Measurements from ENCODE around the gene SEMA5A. TPM values are rescaled to one million over a fixed set of nuclear protein-coding genes. Genes with fewer than 3 reads are reported as not detected.

Gene SEMA5A
- total and polyA plus RNA-seq, 2 of the 8 experiments (the other 6 are each of a cell fraction or from before 2014, with no cell fraction given): 5.3 to 8.9 TPM

DNA sequence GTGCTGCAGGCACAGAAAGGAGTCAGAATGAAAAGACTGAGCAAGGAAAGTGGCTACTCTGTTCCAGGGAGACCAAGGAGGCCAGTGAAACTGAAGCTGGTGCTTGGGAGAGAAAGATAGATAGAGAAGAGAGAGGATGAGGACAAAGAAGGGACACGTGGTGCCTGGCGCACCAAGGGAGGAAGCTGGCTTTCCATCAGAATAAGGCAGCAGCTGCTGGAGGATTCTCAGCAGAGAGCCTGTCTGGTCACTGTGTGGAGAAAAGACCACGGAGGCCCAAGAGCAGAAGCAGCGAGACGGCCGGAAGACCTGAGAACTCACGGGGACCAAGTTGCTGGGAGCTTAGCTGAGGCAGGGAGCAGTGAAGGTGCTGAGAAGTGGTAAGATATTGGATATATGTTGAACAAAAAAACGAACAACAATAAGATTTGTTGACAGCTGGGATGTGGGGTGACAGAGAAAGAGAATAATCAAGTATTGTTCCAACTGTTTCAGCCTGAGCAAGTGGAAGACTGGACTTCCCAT is 116.1 kb downstream of the SEMA5A start:
- Histone ChIP-seq H2BK120ac (replicated peaks; ENCODE audit: low read depth, low read length) (no peak overlapping the region), H2AFZ (ENCODE audit: low read length) (no peak overlapping the region), H3K4me2 (ENCODE audit: insufficient read depth in 1 of 2, low read depth in 2 of 2, low read length in 2 of 2) (no peak overlapping the region), H2AK5ac (ENCODE audit: low read depth, low read length) (no peak overlapping the region), H2BK12ac (ENCODE audit: low read depth, low read length) (no peak overlapping the region), H3K9ac (replicated peaks in 1 of 4; ENCODE audit: extremely low read depth in 1 of 4, low read depth in 3 of 4, low read length in 3 of 4) (no peak overlapping the region), H3K23ac (ENCODE audit: insufficient read length) (no peak overlapping the region), H4K20me1 (replicated peaks in 1 of 2; ENCODE audit: control insufficient read depth in 1 of 2, insufficient read depth in 2 of 2, low read length in 2 of 2) (no peaks in the 10 kb centered on the region), H4K5ac (ENCODE audit: insufficient read length, low read depth, low read length) (no peak overlapping the region), H3K4ac (replicated peaks; ENCODE audit: insufficient read length, low read depth, low read length) (no peak overlapping the region), H3K79me1 (ENCODE audit: low read depth, low read length) (no peaks in the 10 kb centered on the region), H4K91ac (replicated peaks; ENCODE audit: insufficient read length, low read length) (peak overlapping the region; percentile 77), H3K4me3 (ENCODE audit: extremely low read depth in 1 of 4, insufficient read depth in 2 of 4, low read depth in 3 of 4, low read length in 4 of 4) (no peak overlapping the region), H3K79me2 (ENCODE audit: control insufficient read depth in 1 of 2, insufficient read depth in 2 of 2, low read length in 2 of 2) (no peaks in the 10 kb centered on the region), H2BK15ac (ENCODE audit: low read length) (no peak overlapping the region), H2BK5ac (ENCODE audit: low read depth, low read length) (no peak overlapping the region), H3K56ac (replicated peaks; ENCODE audit: insufficient read length, low read depth, low read length) (no peak overlapping the region), H3K27ac (ENCODE audit: low read depth, low read length) (no peak overlapping the region), H3K14ac (ENCODE audit: insufficient read length) (no peak overlapping the region), H3K27me3 (replicated peaks in 1 of 4; ENCODE audit: control insufficient read depth in 3 of 4, extremely low read depth in 1 of 4, insufficient read depth in 3 of 4, low read length in 3 of 4) (no peaks in the 10 kb centered on the region), H3K9me3 (ENCODE audit: insufficient read depth in 2 of 2, low read depth in 1 of 2, low read length in 1 of 2) (no peaks in the 10 kb centered on the region), H3K36me3 (ENCODE audit: control insufficient read depth in 2 of 4, insufficient read depth in 4 of 4, low read length in 3 of 4) (no peaks in the 10 kb centered on the region), H3K23me2 (ENCODE audit: low read depth, low read length) (no peaks in the 10 kb centered on the region), H4K8ac (ENCODE audit: extremely low read depth, insufficient read depth, low read length) (no peak overlapping the region), H2BK20ac (ENCODE audit: low read length) (no peak overlapping the region), H3K4me1 (replicated peaks in 1 of 4; ENCODE audit: control insufficient read depth in 3 of 4, insufficient read depth in 4 of 4, low read length in 3 of 4) (peaks cover 0 to 7% (median 3%) of the 10 kb centered on the region in 4 experiments; a peak in 5 of 7 replicates), H3K18ac (ENCODE audit: extremely low read depth, low read length) (no peak overlapping the region)
- ChIA-PET CTCF (ENCODE audit: partially characterized antibody) (interaction anchor here (0.6 to 1.2 kb wide), 3 partner anchors 15 to 164 kb away, joined by 3 read pairs; no protein-coding TSS in a partner anchor), POLR2A (ENCODE audit: partially characterized antibody) (no interaction called here)
- WGBS, 2 experiments (ENCODE audit: extremely low coverage in 1 of 2, insufficient coverage in 1 of 2, insufficient read length in 1 of 2, insufficient replicate concordance in 2 of 2, low coverage in 1 of 2, low lambda C conversion rate in 2 of 2, missing lambda C conversion rate in 1 of 2): 88% methylated on average over 8 of the region's 8 CpGs; no CpG with 5 or more reads in 1 of the 2 experiments
- no peak for DNase-seq (ENCODE audit: low read depth in 1 of 2, low spot score in 2 of 2)
- no peak for FAIRE-seq
- TF ChIP-seq SIX5 (IDR thresholded peaks at IDR 0.05; ENCODE audit: low read depth, low read length) (no peak), RBBP5 (IDR thresholded peaks at IDR 0.05; ENCODE audit: borderline replicate concordance, low read depth, low read length) (no peak), TBP (IDR thresholded peaks at IDR 0.05; ENCODE audit: low read depth, low read length) (no peak), BRCA1 (IDR thresholded peaks at IDR 0.05; ENCODE audit: low read depth, low read length) (no peak), CBX5 (IDR thresholded peaks at IDR 0.05; ENCODE audit: low read depth, low read length) (no peak), CEBPB (IDR thresholded peaks at IDR 0.05; ENCODE audit: low read depth, low read length) (no peak), CBX8 (IDR thresholded peaks at IDR 0.05; ENCODE audit: borderline replicate concordance, low read depth, low read length) (no peak), NANOG (IDR thresholded peaks at IDR 0.05; ENCODE audit: insufficient read depth, low read depth, low read length, poor library complexity, severe bottlenecking) (no peak), JUN (IDR thresholded peaks at IDR 0.05; ENCODE audit: low read depth, low read length) (no peak), RXRA (IDR thresholded peaks at IDR 0.05; ENCODE audit: insufficient read depth, low read depth, low read length) (no peak), RFX5 (IDR thresholded peaks at IDR 0.05; ENCODE audit: borderline replicate concordance, low read depth, low read length) (no peak), POU5F1 (IDR thresholded peaks at IDR 0.05; ENCODE audit: low read depth, low read length) (no peak), TAF7 (optimal IDR thresholded peaks at IDR 0.05; ENCODE audit: borderline replicate concordance, low read depth, low read length) (no peak)
- TF ChIP-seq, protein P1, sequence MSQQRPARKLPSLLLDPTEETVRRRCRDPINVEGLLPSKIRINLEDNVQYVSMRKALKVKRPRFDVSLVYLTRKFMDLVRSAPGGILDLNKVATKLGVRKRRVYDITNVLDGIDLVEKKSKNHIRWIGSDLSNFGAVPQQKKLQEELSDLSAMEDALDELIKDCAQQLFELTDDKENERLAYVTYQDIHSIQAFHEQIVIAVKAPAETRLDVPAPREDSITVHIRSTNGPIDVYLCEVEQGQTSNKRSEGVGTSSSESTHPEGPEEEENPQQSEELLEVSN (IDR thresholded peaks at IDR 0.05): no peak

All from H1 (cell line).